Activated CD4-positive, alpha-beta T cell treated with anti-CD3 and anti-CD28 coated beads, Interleukin-2, Interleukin-4, amounts not matched to agents 100 ng/mL and 50 ng/mL, durations not matched to agents 16 hours and 8 hours (primary cell): ENCODE results near the gene C5orf15.
"Not testable (repeated sequence)": the region's sequence is repeated elsewhere in the genome, so short reads cannot be mapped to it uniquely, and the experiment has no call there.

ENCODE experiments used
- DNase-seq: peaks from one replicate; pipeline ENCODE4 v3.0.0-alpha.2; 2020; ENCODE audit warnings: low spot score

Gene C5orf15

DNA sequence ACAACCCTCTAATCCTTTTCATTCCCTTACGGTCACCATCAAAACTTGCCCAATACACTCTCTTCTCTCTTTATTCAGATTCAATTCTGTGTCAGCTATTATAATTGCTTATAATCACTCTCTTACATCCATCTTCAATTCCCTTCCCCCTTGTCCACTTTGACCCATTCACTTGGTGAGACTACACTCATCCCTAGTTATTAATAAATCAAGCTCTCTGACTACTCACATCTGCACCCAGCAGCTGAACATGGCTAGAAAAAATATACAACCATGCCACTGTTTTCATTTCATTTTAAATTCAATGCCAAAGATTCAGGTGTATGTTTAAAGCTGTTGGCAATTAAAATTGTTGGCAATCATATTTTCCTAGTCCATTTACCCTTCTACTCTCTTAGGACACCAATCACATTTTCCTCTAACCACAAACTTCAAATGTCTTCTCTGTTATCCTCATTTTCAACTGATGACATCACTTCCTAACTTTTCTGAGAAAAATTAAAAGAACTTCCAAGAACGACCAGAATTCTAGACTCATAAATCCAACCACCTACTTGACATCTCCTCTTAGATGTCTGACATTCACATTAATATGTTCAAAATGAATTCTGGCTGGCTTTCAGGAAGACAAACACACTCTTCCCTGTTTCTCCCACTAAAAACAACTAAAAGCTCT lies 5.5 kb downstream of the C5orf15 start:
- no peak for DNase-seq

DNA sequence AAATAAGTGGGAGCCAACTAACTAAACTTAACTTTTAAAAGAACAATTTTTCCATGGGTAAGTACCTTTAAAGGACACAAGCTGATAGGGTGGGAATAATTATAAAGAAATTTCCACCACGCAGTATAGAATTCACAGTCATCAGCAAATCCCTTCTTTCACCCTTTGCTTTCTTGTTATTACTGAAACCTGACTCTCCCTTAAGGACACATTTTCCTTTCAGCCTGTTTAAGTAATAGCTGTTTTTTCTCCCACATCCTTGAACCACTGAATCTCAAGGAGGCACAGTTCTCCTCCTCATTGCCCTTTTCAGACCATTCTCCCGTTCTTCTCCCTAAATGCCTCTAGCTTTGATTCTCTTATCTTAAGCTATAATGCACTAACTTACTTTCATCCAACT lies 6.3 kb downstream of the C5orf15 start:
- no peak for DNase-seq

GRCh38 chr5:133959643-133960042 lies 8.8 kb downstream of the C5orf15 start:
- no peak for DNase-seq

DNA sequence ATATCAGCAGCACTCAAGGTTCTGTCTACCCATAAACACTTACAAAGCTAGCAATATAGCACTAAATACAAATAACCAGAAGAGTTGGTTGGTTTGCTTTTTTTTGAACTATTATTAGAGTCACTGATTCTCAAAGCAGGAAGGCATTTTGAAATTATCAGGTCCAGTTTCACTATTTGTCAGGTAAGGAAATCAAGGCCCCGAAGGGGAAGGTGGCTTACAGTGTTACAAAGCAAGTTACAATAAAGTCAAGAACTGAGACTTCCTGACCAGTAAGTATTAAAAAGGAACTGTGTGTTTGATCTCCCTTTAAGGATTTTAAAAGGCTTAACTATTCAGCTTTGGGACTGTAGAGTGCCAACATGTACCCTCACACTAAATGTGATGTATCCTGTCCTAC lies 10.8 kb downstream of the C5orf15 start:
- DNase-seq = peak; percentile 61

- DNase-seq = no peak
Measured at GRCh38 chr5:133957080-133957479, 11.3 kb downstream of the C5orf15 start.

DNA sequence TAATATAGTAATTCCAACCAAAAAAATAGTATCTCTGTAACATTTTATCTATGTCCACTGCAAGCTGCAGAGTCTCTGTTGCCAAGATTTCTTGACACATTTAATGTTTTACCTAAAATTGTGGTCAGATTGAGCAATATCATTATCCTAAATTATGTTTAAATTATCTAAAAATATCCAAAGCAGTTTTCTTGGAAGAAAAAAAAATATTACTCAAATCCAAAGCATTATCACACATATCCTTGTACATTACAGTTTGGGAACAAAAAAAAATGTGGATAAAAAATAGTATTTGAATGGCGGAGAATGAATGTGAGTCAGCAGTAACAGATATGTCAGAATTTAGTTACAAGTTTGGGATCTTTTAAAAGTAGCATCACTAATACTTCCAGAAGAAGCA lies 12.2 kb downstream of the C5orf15 start:
- DNase-seq = not testable (repeated sequence)

GRCh38 chr5:133953568-133954145 lies 14.8 kb downstream of the C5orf15 start:
- DNase-seq = no peak

- DNase-seq = no peak
Measured at GRCh38 chr5:133952729-133953567, 15.5 kb downstream of the C5orf15 start.

DNA sequence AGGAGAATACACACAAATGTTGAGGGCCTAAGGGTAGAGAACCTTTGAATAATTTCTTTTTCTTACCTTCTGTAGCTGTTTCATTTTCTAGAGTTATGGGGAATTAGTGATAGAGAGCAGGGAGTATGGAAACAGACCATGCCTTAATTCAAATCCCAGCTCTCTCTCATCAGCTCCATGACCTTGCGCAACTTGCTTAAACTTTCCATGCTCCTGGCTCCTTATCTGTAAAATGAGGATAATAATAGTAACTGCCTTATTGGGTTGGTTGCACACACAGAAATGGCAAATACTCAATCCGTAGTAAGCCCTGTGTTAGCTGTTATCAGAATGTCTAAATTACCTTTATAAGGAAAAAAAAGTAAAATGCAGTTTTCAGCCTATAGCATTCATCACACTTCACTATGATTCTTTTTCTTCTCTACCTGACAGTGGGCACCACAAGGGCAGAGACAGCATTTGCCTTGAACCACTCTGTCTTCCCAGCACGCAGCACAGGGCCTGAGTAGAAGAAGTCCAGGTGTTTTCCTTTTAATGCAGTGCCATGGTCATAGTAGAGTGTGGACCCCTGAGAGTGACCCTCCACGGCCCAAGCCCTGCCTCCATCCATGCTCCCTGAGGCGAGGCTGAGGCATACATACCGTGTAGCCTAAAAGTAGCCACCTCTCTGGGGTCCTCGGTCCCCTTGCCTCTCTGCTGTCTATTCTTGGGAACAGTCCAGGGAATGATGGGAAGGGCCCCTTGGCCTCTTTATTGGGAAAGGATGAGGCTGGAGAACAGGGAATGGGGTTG lies 17.4 kb downstream of the C5orf15 start:
- DNase-seq = no peak

DNA sequence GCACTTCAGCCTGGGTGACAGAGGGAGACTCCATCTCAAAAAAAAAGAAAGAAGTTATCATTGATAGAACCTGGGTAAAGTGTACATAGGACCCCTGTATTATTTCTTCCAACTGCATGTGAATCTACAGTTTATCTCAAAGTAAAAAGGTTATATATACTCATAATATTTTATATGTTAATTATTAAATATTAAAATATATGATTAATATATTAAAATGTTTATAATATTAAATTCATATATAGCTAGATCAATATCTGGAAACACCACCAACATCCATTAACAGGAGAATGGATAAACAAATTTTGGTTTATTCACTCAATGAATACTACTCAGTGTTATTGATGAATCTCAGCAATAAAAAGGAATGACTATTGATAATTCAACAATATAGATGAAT lies 19.7 kb downstream of the C5orf15 start:
- no peak for DNase-seq

GRCh38 chr5:133947431-133947841 lies 21.0 kb downstream of the C5orf15 start:
- DNase-seq = no peak

DNA sequence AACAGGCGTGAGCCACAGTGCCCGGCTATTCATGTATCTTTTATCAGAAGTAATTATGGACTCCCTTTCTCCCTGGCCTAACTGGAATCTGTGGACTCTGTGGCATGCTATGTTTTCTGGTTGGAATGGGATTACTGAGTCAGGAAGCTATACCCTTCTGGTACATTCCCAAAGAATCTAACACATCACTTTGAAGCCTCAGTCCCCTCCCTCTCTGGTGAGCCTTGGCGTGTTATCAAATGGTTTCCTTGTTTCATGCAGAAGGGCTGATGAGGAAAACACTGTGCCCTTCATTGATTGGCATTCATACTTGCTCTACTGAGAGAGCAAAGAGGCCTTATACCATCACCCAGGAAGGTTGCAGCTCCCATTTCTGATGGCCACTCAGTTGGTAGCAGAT lies 22.9 kb downstream of the C5orf15 start:
- DNase-seq = no peak

GRCh38 chr5:133944263-133945185 lies 23.9 kb downstream of the C5orf15 start:
- peak; percentile 46 for DNase-seq

GRCh38 chr5:133943475-133943817 lies 25.0 kb downstream of the C5orf15 start:
- no peak for DNase-seq

- no peak for DNase-seq
Measured at GRCh38 chr5:133942614-133943474, 25.6 kb downstream of the C5orf15 start.

DNA sequence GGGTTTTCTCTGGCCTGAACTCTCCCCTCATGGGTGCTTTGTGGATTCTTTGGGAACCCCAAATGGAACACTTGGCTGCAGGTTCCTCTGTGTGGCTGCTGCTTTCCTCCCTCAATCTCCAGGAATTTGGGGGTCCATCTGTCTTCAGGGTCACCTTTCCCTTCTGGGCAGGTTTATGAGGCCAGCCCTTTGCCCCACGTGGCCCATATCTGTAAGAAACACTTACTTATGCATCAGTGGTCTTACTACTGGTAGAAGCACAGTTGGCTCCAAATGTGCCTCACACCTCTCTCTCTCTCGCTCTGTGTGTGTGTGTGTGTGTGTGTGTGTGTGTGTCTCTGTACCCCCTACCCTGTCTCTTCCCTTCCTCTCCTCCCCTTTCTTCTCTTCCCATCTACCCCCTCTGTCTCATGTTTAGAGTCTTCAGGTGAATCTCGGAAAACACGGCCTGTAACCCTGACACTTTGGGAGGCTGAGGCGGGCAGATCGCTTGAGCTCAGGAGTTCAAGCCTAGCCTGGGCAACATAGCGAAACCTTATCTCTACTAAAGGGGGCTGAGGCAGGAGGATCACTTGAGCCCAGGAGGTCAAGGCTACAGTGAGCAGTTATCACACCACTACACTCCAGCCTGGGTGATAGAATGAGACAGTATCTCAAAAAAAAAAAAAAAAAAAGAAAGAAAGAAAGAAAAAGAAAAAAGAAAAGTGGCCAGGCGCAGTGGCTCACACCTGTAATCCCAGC lies 26.8 kb downstream of the C5orf15 start:
- no peak for DNase-seq

DNA sequence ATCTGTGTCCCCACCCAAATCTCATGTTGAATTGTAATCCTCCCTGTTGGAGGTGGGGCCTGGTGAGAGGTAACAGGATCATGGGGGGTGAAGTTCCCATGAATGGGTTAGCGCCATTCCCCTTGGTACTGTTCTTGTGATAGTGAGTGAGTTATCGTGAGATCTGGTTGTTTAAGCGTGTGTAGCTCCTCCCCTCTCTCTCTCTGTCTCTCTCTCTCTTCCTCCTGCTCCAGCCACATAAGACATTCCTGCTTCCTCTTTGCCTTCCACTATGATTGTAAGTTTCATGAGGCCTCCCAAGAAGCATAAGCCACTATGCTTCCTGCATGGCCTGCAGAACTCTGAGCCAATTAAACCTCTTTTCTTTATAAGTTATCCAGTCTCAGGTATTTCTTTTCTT lies 28.8 kb downstream of the C5orf15 start:
- DNase-seq = no peak

GRCh38 chr5:133938929-133939328 lies 29.5 kb downstream of the C5orf15 start:
- no peak for DNase-seq

GRCh38 chr5:133938039-133938821 lies 30.2 kb downstream of the C5orf15 start:
- DNase-seq = no peak
